IgD-negative memory B cell (primary cell): ENCODE results near the gene HERC2. TPM values are rescaled to one million over a fixed set of nuclear protein-coding genes. Genes with fewer than 3 reads are reported as not detected.

Experiments
- polyA plus RNA-seq: library from polyadenylated mRNA; unstranded; fragments of 300-500 nt; fragmentation: Illumina TruSeq; gene quantifications from one replicate; pipeline ENCODE4 v1.2.3, GENCODE V29; 2021

The HERC2 gene
- polyA plus RNA-seq, 1 donor from 2014 or later, result 7.8 TPM

Other genes starting within 250 kb of the HERC2 start
- gene OCA2, start 222.9 kb downstream of the HERC2 start, polyA plus RNA-seq, result not detected
- gene GOLGA6L24, start 35.9 kb upstream of the HERC2 start, polyA plus RNA-seq, result not detected
- gene GOLGA8F, start 56.5 kb upstream of the HERC2 start, polyA plus RNA-seq, result not detected
- gene GOLGA8G, start 210.8 kb upstream of the HERC2 start, polyA plus RNA-seq, result not detected
- gene GOLGA6L25, start 231.4 kb upstream of the HERC2 start, polyA plus RNA-seq, result not detected